CD4-positive, alpha-beta T cell (primary cell): ENCODE data around the gene CRYBB1. TPM values are rescaled to one million over a fixed set of nuclear protein-coding genes. Genes with fewer than 3 reads are reported as not detected.

Experiments used
- ATAC-seq: fragments of 200-7000 bp; cut with Tn5 transposase; one replicate; pipeline ENCODE4 v1.10.0; 2022; ENCODE audit warnings: mild to moderate bottlenecking; ENCODE audit not compliant: poor library complexity
- CTCF ChIA-PET: fragments of 350-600 bp; sonication (Branson Sonifier 250); formaldehyde crosslinking; loops from one replicate; lab custom pipeline; 2021; ENCODE audit warnings: antibody characterized with exemption, inconsistent platforms; lab: Charles Lee
- POLR2A ChIA-PET: fragments of 350-600 bp; sonication (Branson Sonifier 250); formaldehyde crosslinking; loops from one replicate; lab custom pipeline; 2021; ENCODE audit warnings: antibody characterized with exemption, inconsistent platforms; lab: Charles Lee
- DNase-seq, 14 experiments: peaks; one replicate each; pipeline ENCODE4 v3.0.0-alpha.2; 2013 to 2020; ENCODE audit warnings: mixed read lengths in 2 of 14
- H3K27ac ChIP-seq, 2 donors: one replicate each; pipeline versions ENCODE4 v1.5.1 to v1.7.0; 2013; ENCODE audit warnings: low read length in 2 of 2, low read depth in 1 of 2, mild to moderate bottlenecking in 1 of 2
- H3K27me3 ChIP-seq, 2 experiments: 1 replicate in 1 of 2; 2 replicates in 1 of 2; pipeline versions ENCODE4 v1.6.1 to v1.7.0; 2013; ENCODE audit warnings: low read length in 2 of 2, control low read depth in 1 of 2, mild to moderate bottlenecking in 1 of 2, moderate library complexity in 1 of 2; ENCODE audit not compliant: insufficient read depth in 2 of 2, control insufficient read depth in 1 of 2
- H3K36me3 ChIP-seq: one replicate; pipeline ENCODE4 v1.6.1; 2013; ENCODE audit warnings: low read length, control low read depth; ENCODE audit not compliant: insufficient read depth
- H3K4me1 ChIP-seq: one replicate; pipeline ENCODE4 v1.6.1; 2013; ENCODE audit warnings: low read length, control low read depth; ENCODE audit not compliant: insufficient read depth
- H3K4me3 ChIP-seq: one replicate; pipeline ENCODE4 v1.5.1; 2013; ENCODE audit warnings: mild to moderate bottlenecking, low read length, moderate library complexity
- H3K9me3 ChIP-seq, 2 experiments: 1 replicate in 1 of 2; 2 replicates in 1 of 2; pipeline versions ENCODE4 v1.6.1 to v1.7.0; 2013; ENCODE audit warnings: low read length in 2 of 2, mild to moderate bottlenecking in 2 of 2, control low read depth in 1 of 2, moderate library complexity in 1 of 2; ENCODE audit not compliant: control insufficient read depth in 1 of 2, insufficient read depth in 1 of 2
- H3K27ac Mint-ChIP-seq: one replicate; pipeline ENCODE4 v1.8.0; 2020; ENCODE audit warnings: mixed read lengths
- H3K27me3 Mint-ChIP-seq: one replicate; pipeline ENCODE4 v1.8.0; 2021; ENCODE audit warnings: mixed read lengths
- H3K36me3 Mint-ChIP-seq: one replicate; pipeline ENCODE4 v1.8.0; 2021; ENCODE audit warnings: low read depth, mixed read lengths
- H3K4me1 Mint-ChIP-seq: one replicate; pipeline ENCODE4 v1.8.0; 2021; ENCODE audit warnings: low read depth, mixed read lengths
- H3K4me3 Mint-ChIP-seq: one replicate; pipeline ENCODE4 v1.8.0; 2020; ENCODE audit warnings: mild to moderate bottlenecking, mixed read lengths
- H3K9me3 Mint-ChIP-seq: one replicate; pipeline ENCODE4 v1.8.0; 2020; ENCODE audit warnings: mixed read lengths
- intact Hi-C, 2 experiments: fragments of 100-400 bp; cut with DNase I in 1 of 2; cut with micrococcal nuclease in 1 of 2; formaldehyde crosslinking; loops; one replicate each; pipeline versions ENCODE4 v1.15.1 to v1.9.0; 2023 to 2025; cut with DNase I, micrococcal nuclease
- total RNA-seq, 174 experiments: library from RNA in 2 of 174; stranded (reverse) in 2 of 174; gene quantifications; one replicate each; pipeline ENCODE4 v1.2.3 and lab custom pipeline; 2021 to 2026
- TF ChIP-seq, protein P1 (sequence below): fragments of 200-600 bp; IDR thresholded peaks from one replicate; pipeline ENCODE4 v1.8.0; 2022; ENCODE audit warnings: antibody characterized with exemption, mild to moderate bottlenecking

The CRYBB1 gene
- total RNA-seq, 2 experiments from 2014 or later: not detected

DNA sequence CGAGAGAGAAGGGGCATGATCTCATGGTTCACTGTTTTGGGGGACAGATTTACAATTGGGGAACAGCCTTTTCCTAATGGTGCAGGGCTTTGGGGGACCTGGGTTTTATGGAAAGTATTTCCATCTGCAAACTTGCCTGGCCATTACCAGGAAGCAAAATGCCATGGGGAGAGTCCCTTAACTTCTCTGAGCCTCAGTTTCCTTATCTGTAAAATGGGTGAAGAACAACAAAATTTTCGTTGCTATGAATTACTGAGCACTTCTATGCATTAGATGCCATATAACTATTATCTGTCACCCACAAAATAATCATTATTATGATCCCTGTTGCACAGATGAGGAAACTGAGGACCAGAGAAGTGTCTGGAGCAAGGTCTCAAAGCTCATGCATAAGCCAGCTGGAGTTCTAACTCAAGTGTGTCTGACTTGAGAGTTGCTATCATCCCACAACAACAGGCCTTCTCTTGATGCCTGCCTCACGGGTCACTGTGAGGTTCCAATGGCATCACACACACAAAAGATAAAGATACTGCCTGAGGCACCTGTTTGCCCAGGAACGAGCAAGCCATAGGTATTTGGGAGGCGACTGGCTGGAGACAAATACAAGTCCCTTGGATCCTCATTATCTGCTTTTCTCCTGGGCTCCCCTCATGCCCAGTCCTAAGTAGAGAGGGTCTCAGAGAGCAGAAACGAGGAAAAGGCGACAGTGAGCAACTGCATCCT, 43.7 kb downstream of the CRYBB1 start:
- no peaks in the 10 kb centered on the region for H3K36me3 Mint-ChIP-seq
- Histone ChIP-seq H3K4me3 (no peak overlapping the region), H3K36me3 (peaks cover 5% of the 10 kb centered on the region), H3K4me1 (peaks cover 18% of the 10 kb centered on the region), H3K9me3 (no peaks in the 10 kb centered on the region), H3K27me3 (no peaks in the 10 kb centered on the region), H3K27ac (no peak overlapping the region)
- CTCF ChIA-PET: no interaction called here
- H3K4me3 Mint-ChIP-seq: no peak overlapping the region
- TF ChIP-seq, protein P1, sequence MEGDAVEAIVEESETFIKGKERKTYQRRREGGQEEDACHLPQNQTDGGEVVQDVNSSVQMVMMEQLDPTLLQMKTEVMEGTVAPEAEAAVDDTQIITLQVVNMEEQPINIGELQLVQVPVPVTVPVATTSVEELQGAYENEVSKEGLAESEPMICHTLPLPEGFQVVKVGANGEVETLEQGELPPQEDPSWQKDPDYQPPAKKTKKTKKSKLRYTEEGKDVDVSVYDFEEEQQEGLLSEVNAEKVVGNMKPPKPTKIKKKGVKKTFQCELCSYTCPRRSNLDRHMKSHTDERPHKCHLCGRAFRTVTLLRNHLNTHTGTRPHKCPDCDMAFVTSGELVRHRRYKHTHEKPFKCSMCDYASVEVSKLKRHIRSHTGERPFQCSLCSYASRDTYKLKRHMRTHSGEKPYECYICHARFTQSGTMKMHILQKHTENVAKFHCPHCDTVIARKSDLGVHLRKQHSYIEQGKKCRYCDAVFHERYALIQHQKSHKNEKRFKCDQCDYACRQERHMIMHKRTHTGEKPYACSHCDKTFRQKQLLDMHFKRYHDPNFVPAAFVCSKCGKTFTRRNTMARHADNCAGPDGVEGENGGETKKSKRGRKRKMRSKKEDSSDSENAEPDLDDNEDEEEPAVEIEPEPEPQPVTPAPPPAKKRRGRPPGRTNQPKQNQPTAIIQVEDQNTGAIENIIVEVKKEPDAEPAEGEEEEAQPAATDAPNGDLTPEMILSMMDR: no peak
- peak overlapping the region; percentile 53 for H3K27ac Mint-ChIP-seq
- H3K9me3 Mint-ChIP-seq: no peaks in the 10 kb centered on the region
- H3K27me3 Mint-ChIP-seq: no peaks in the 10 kb centered on the region
- H3K4me1 Mint-ChIP-seq: peaks cover 59% of the 10 kb centered on the region
- DNase-seq (no peak), ATAC-seq (no peak)
- POLR2A ChIA-PET: no interaction called here
- intact Hi-C loops: no loop called here

GRCh38 chr22:26573026-26573662, 44.7 kb downstream of the CRYBB1 start:
- Mint-ChIP-seq H3K27ac (peak overlapping the region; percentile 53), H3K36me3 (no peaks in the 10 kb centered on the region), H3K4me1 (peaks cover 53% of the 10 kb centered on the region), H3K9me3 (no peaks in the 10 kb centered on the region), H3K4me3 (no peak overlapping the region), H3K27me3 (no peaks in the 10 kb centered on the region)
- TF ChIP-seq, protein P1: no peak
- no peaks in the 10 kb centered on the region for H3K9me3 ChIP-seq
- DNase-seq (peak in 4 of 14 experiments; percentile 28 to 56 (median 42)), ATAC-seq (peak; percentile 46)
- CTCF ChIA-PET: no interaction called here
- peaks cover 5% of the 10 kb centered on the region for H3K36me3 ChIP-seq
- H3K4me3 ChIP-seq: no peak overlapping the region
- intact Hi-C loops: no loop called here
- POLR2A ChIA-PET: no interaction called here
- H3K27me3 ChIP-seq: no peaks in the 10 kb centered on the region
- H3K27ac ChIP-seq: peak overlapping the region in 1 of 2 donors; percentile 15
- peaks cover 8% of the 10 kb centered on the region for H3K4me1 ChIP-seq

DNA sequence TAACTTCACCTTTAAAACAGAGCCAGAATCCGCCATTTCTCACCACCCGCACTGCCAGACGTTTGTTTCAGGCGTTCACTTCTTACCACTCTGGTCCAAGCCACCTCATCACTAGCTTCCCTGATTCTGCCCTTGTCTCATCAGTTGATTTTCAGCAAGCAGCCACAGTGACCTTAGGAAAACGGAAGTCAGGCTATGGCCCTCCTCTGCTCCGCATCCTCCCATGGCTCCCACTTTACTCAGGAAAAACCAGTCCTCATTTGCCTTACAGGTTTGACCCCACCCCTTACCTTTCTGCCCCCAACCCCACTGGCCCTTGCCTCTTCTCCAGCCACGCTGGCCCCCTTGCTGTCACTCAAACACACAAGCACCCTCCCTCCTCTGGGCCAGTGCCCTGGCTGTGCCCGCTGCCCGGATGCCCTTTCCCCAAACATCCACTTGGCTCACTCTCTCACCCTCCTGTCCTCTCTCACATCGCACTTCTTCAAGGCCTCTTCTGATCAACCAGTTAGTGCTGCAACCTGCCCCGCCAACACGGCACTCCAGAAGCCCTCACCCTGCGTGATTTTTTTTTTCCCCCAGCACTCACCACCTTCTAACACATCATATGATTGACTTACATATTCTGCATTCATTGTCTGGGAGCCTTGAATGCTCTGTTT, 46.8 kb downstream of the CRYBB1 start:
- Mint-ChIP-seq H3K4me3 (no peak overlapping the region), H3K27ac (no peak overlapping the region), H3K4me1 (peaks cover 54% of the 10 kb centered on the region), H3K27me3 (no peaks in the 10 kb centered on the region), H3K9me3 (no peaks in the 10 kb centered on the region), H3K36me3 (no peaks in the 10 kb centered on the region)
- DNase-seq: no peak
- H3K4me3 ChIP-seq: no peak overlapping the region
- no peaks in the 10 kb centered on the region for H3K9me3 ChIP-seq
- peaks cover 5% of the 10 kb centered on the region for H3K36me3 ChIP-seq
- ChIA-PET POLR2A (no interaction called here), CTCF (no interaction called here)
- intact Hi-C loops: no loop called here
- no peaks in the 10 kb centered on the region for H3K27me3 ChIP-seq
- peaks cover 9% of the 10 kb centered on the region for H3K4me1 ChIP-seq
- ATAC-seq: no peak
- H3K27ac ChIP-seq: no peak overlapping the region
- TF ChIP-seq, protein P1: no peak
